GM12891 (cell line): ENCODE data around the gene S1PR5.

Experiments
- PAX5 ChIP-seq: IDR thresholded peaks from 2 replicates; pipeline ENCODE4 v1.6.1; 2011; ENCODE audit warnings: low read length, moderate library complexity, mild to moderate bottlenecking; ENCODE audit not compliant: insufficient read depth, severe bottlenecking
- POLR2A ChIP-seq: IDR thresholded peaks from 2 replicates; pipeline ENCODE4 v1.6.1; 2011; ENCODE audit warnings: low read depth, low read length, control low read depth
- POLR2AphosphoS5 ChIP-seq: IDR thresholded peaks from 2 replicates; pipeline ENCODE4 v1.6.1; 2011; ENCODE audit warnings: low read depth, low read length, control low read depth
- SPI1 ChIP-seq: IDR thresholded peaks from 2 replicates; pipeline ENCODE4 v1.6.1; 2011; ENCODE audit warnings: low read depth, low read length, control low read depth
- TAF1 ChIP-seq: IDR thresholded peaks from 2 replicates; pipeline ENCODE4 v1.6.1; 2011; ENCODE audit warnings: low read depth, low read length, control low read depth

DNA sequence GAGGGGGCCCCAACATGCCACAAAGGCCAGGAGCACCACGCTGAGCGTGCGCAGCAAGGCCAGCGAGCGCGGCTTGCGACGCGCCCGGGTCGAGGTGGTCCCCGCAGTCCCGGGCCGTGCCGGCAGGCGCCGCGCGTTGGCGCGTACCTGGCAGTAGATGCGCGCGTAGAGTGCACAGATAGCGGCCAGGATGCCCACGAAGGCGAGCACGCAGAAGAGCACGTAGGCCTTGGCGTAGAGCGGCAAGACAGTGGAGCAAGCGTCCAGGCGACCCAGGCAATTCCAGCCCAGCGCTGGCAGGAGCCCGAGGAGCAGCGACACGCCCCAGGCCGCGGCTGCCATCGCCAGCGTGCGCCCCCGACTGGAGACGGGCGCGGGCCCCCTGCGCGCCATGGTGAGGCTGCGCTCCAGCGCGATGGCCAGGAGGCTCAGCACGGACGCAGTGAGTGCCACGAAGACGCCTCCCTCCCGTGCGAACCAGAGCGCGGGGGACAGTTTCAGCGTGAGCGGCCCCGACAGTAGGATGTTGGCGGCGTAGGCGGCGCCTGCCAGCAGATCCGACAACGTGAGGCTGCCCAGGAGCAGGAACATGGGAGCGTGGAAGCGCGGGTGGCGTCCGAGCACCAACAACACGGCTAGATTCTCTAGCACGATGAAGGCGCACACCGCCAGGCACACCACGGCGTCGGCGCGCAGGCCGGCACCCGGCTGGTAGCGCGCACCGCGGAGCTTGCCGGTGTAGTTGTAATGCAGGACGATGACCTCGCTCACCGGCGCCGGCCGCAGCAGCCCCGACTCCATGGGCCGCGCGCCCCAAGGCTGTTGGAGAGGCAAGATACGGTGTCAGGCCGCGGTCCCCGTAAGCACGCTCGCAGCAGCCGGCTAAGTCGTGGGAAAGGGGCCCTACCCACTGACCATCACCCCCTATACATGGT, 2.8 kb downstream of the S1PR5 start:
- TF ChIP-seq POLR2A (no peak), POLR2AphosphoS5 (no peak), SPI1 (no peak), TAF1 (no peak), PAX5 (no peak)
